ENCODE measurements around the gene RTN4RL2.

GRCh38 chr11:57429946-57430345, 30.4 kb upstream of the RTN4RL2 start:
- TF ChIP-seq CTCF (IDR thresholded peaks at IDR 0.05 in 4 of 5, conservative IDR thresholded peaks at IDR 0.05 in 1 of 5) (no peak), POLR2A (IDR thresholded peaks at IDR 0.05) (no peak)
